ENCODE data around the gene PDXP. TPM values are rescaled to one million over a fixed set of nuclear protein-coding genes. Genes with fewer than 3 reads are reported as not detected.

PDXP gene
- total and polyA plus RNA-seq, 2 experiments from 2014 or later: 1.9 to 17.5 TPM

- H3K27me3 ChIP-seq (replicated peaks; ENCODE audit: insufficient read depth): no peaks in the 10 kb centered on the region
- H3K27ac ChIP-seq: peak overlapping the region; percentile 84
- in situ Hi-C loops (cut with MboI): no loop called here
- peaks cover 35% of the 10 kb centered on the region for H3K4me1 ChIP-seq (ENCODE audit: insufficient read depth)
- peak overlapping the region; percentile 85 for H3K9ac ChIP-seq
- peaks cover 31% of the 10 kb centered on the region for H3F3A ChIP-seq (ENCODE audit: insufficient read depth)
- no peak for TF ChIP-seq EZH2phosphoT487 (IDR thresholded peaks at IDR 0.05; ENCODE audit: insufficient read depth, low read depth)
- no peak for TF ChIP-seq EZH2 (IDR thresholded peaks at IDR 0.05; ENCODE audit: insufficient read depth, poor library complexity, severe bottlenecking)
- H3K79me2 ChIP-seq (ENCODE audit: insufficient read depth): peaks cover 28% of the 10 kb centered on the region
- WGBS, 2 experiments (ENCODE audit: low coverage in 1 of 2, low lambda C conversion rate in 2 of 2, missing lambda C conversion rate in 2 of 2): 1 to 2% methylated on average over 5 to 6 of the region's 6 CpGs
- peak overlapping the region; percentile 86 for H3K4me3 ChIP-seq
- 0 out of 2 replicates have a peak, but pooled peaks cover 2% of the 10 kb centered on the region for H4K20me1 ChIP-seq (ENCODE audit: insufficient read depth)
- H2AFZ ChIP-seq: peak overlapping the region; percentile 99
- H3K9me3 ChIP-seq (ENCODE audit: low read depth): no peaks in the 10 kb centered on the region
- H3K36me3 ChIP-seq (ENCODE audit: low read depth): no peaks in the 10 kb centered on the region
- H3K4me2 ChIP-seq (ENCODE audit: unreplicated experiment): peak overlapping the region; percentile 97
- peak; percentile 64 for DNase-seq
- H3K9me2 ChIP-seq (ENCODE audit: insufficient read depth): no peaks in the 10 kb centered on the region
Measured at GRCh38 chr22:37657590-37658132, 862 bp upstream of the PDXP start.

- peaks cover 31% of the 10 kb centered on the region for H3F3A ChIP-seq (ENCODE audit: insufficient read depth)
- H4K20me1 ChIP-seq (ENCODE audit: insufficient read depth): 0 out of 2 replicates have a peak, but pooled peaks cover 2% of the 10 kb centered on the region
- no peaks in the 10 kb centered on the region for H3K9me2 ChIP-seq (ENCODE audit: insufficient read depth)
- H3K79me2 ChIP-seq (ENCODE audit: insufficient read depth): peaks cover 45% of the 10 kb centered on the region
- H3K27ac ChIP-seq: no peak overlapping the region
- no peak overlapping the region for H2AFZ ChIP-seq
- DNase-seq: peak; percentile 27
- no peaks in the 10 kb centered on the region for H3K9me3 ChIP-seq (ENCODE audit: low read depth)
- in situ Hi-C loops (cut with MboI): no loop called here
- peak overlapping the region; percentile 86 for H3K4me3 ChIP-seq
- TF ChIP-seq EZH2 (IDR thresholded peaks at IDR 0.05; ENCODE audit: insufficient read depth, poor library complexity, severe bottlenecking) (no peak), EZH2phosphoT487 (IDR thresholded peaks at IDR 0.05; ENCODE audit: insufficient read depth, low read depth) (no peak)
- H3K9ac ChIP-seq: peak overlapping the region; percentile 69
- WGBS, 2 experiments (ENCODE audit: low coverage in 1 of 2, low lambda C conversion rate in 2 of 2, missing lambda C conversion rate in 2 of 2): 8 to 12% methylated on average over 36 to 54 of the region's 68 CpGs
- H3K4me1 ChIP-seq (ENCODE audit: insufficient read depth): peaks cover 35% of the 10 kb centered on the region
- peak overlapping the region; percentile 82 for H3K4me2 ChIP-seq (ENCODE audit: unreplicated experiment)
- H3K27me3 ChIP-seq (replicated peaks; ENCODE audit: insufficient read depth): no peaks in the 10 kb centered on the region
- no peaks in the 10 kb centered on the region for H3K36me3 ChIP-seq (ENCODE audit: low read depth)
Measured at GRCh38 chr22:37659066-37659896, 758 bp downstream of the PDXP start.

- H3F3A ChIP-seq (ENCODE audit: insufficient read depth): peaks cover 31% of the 10 kb centered on the region
- H3K36me3 ChIP-seq (ENCODE audit: low read depth): no peaks in the 10 kb centered on the region
- no peaks in the 10 kb centered on the region for H3K9me3 ChIP-seq (ENCODE audit: low read depth)
- H3K27ac ChIP-seq: no peak overlapping the region
- WGBS, 2 experiments (ENCODE audit: low coverage in 1 of 2, low lambda C conversion rate in 2 of 2, missing lambda C conversion rate in 2 of 2): 56 to 58% methylated on average over 14 of the region's 14 CpGs
- H3K9me2 ChIP-seq (ENCODE audit: insufficient read depth): no peaks in the 10 kb centered on the region
- no peaks in the 10 kb centered on the region for H3K27me3 ChIP-seq (replicated peaks; ENCODE audit: insufficient read depth)
- no peak overlapping the region for H2AFZ ChIP-seq
- TF ChIP-seq EZH2 (IDR thresholded peaks at IDR 0.05; ENCODE audit: insufficient read depth, poor library complexity, severe bottlenecking) (no peak), EZH2phosphoT487 (IDR thresholded peaks at IDR 0.05; ENCODE audit: insufficient read depth, low read depth) (no peak)
- DNase-seq: no peak
- in situ Hi-C loops (cut with MboI): no loop called here
- H3K4me3 ChIP-seq: peak overlapping the region; percentile 86
- H3K9ac ChIP-seq: peak overlapping the region; percentile 69
- 0 out of 2 replicates have a peak, but pooled peaks cover 2% of the 10 kb centered on the region for H4K20me1 ChIP-seq (ENCODE audit: insufficient read depth)
- H3K4me1 ChIP-seq (ENCODE audit: insufficient read depth): peaks cover 35% of the 10 kb centered on the region
- H3K4me2 ChIP-seq (ENCODE audit: unreplicated experiment): peak overlapping the region; percentile 82
- H3K79me2 ChIP-seq (ENCODE audit: insufficient read depth): peaks cover 53% of the 10 kb centered on the region
Measured at GRCh38 chr22:37659897-37660708, 1.6 kb downstream of the PDXP start.

- no peak for DNase-seq
- Histone ChIP-seq H3K27me3 (replicated peaks; ENCODE audit: insufficient read depth) (no peaks in the 10 kb centered on the region), H3K4me2 (ENCODE audit: unreplicated experiment) (no peak overlapping the region), H4K20me1 (ENCODE audit: insufficient read depth) (0 out of 2 replicates have a peak, but pooled peaks cover 2% of the 10 kb centered on the region), H3K4me3 (0 out of 2 replicates have a peak overlapping the region, but pooled peaks have one; percentile 5), H3K36me3 (ENCODE audit: low read depth) (no peaks in the 10 kb centered on the region), H2AFZ (no peak overlapping the region), H3K27ac (peak overlapping the region; percentile 74; the same call in 1 of the 2 replicates), H3K79me2 (ENCODE audit: insufficient read depth) (peaks cover 58% of the 10 kb centered on the region), H3K9me2 (ENCODE audit: insufficient read depth) (no peaks in the 10 kb centered on the region), H3K4me1 (ENCODE audit: insufficient read depth) (peaks cover 35% of the 10 kb centered on the region), H3K9me3 (ENCODE audit: low read depth) (no peaks in the 10 kb centered on the region), H3K9ac (peak overlapping the region; percentile 54; the same call in 1 of the 2 replicates), H3F3A (ENCODE audit: insufficient read depth) (peaks cover 31% of the 10 kb centered on the region)
- TF ChIP-seq EZH2 (IDR thresholded peaks at IDR 0.05; ENCODE audit: insufficient read depth, poor library complexity, severe bottlenecking): no peak
- TF ChIP-seq EZH2phosphoT487 (IDR thresholded peaks at IDR 0.05; ENCODE audit: insufficient read depth, low read depth): no peak
- in situ Hi-C loops (cut with MboI): no loop called here
- WGBS, 2 experiments (ENCODE audit: low coverage in 1 of 2, low lambda C conversion rate in 2 of 2, missing lambda C conversion rate in 2 of 2): 48 to 50% methylated on average over 2 of the region's 2 CpGs
Measured at GRCh38 chr22:37660709-37661045, 2.2 kb downstream of the PDXP start.

Measured in GM23248 (cell line).